GM12865 (cell line): ENCODE data around the gene OR51B6.
"Not testable (repeated sequence)": the region's sequence is repeated elsewhere in the genome, so short reads cannot be mapped to it uniquely, and the experiment has no call there.

Experiments used
- DNase-seq: peaks from one replicate; pipeline ENCODE4 v3.0.0; 2010; ENCODE audit warnings: low read depth
- H3K4me3 ChIP-seq: 2 replicates; pipeline ENCODE4 v1.5.1; 2011; ENCODE audit warnings: mild to moderate bottlenecking, low read depth, low read length, control low read depth
- CTCF ChIP-seq: IDR thresholded peaks from 2 replicates; pipeline ENCODE4 v1.5.1; 2011; ENCODE audit warnings: low read length, control low read depth, low read depth, inconsistent platforms; ENCODE audit not compliant: insufficient read depth; ENCODE audit errors: missing control alignments

The OR51B6 gene

GRCh38 chr11:5345831-5346230 is 5.5 kb upstream of the OR51B6 start:
- DNase-seq = no peak
- H3K4me3 ChIP-seq = no peak overlapping the region
- TF ChIP-seq CTCF = no peak

- H3K4me3 ChIP-seq = no peak overlapping the region
- no peak for DNase-seq
- no peak for TF ChIP-seq CTCF
These were observed 2.6 kb upstream of the OR51B6 start for GRCh38 chr11:5348551-5349194.

GRCh38 chr11:5349550-5349949 is 1.8 kb upstream of the OR51B6 start:
- no peak for DNase-seq
- TF ChIP-seq CTCF = no peak
- H3K4me3 ChIP-seq = no peak overlapping the region

- DNase-seq, H3K4me3 ChIP-seq: not testable (repeated sequence)
These were observed 4.7 kb downstream of the OR51B6 start for GRCh38 chr11:5356031-5356430.

GRCh38 chr11:5362017-5362625 is 10.8 kb downstream of the OR51B6 start:
- H3K4me3 ChIP-seq = no peak overlapping the region
- no peak for TF ChIP-seq CTCF
- DNase-seq = no peak

- DNase-seq = no peak
- TF ChIP-seq CTCF = no peak
- H3K4me3 ChIP-seq = no peak overlapping the region
These were observed 12.4 kb downstream of the OR51B6 start for GRCh38 chr11:5363679-5364078.

GRCh38 chr11:5364214-5364613 is 12.9 kb downstream of the OR51B6 start:
- no peak for TF ChIP-seq CTCF
- no peak overlapping the region for H3K4me3 ChIP-seq
- no peak for DNase-seq

GRCh38 chr11:5366365-5366764 is 15.1 kb downstream of the OR51B6 start:
- DNase-seq = not testable (repeated sequence)

More at GRCh38 chr11:5366365-5366764, 15.1 kb downstream of the OR51B6 start:
- not testable (repeated sequence) for H3K4me3 ChIP-seq
